Measurements from ENCODE around the gene DCLRE1C.
A peak's percentile ranks its signal among the peaks of the same experiment; 100 is the strongest.
"Not testable (repeated sequence)": the region's sequence is repeated elsewhere in the genome, so short reads cannot be mapped to it uniquely, and the experiment has no call there.

Gene DCLRE1C

GRCh38 chr10:14954001-14954770 lies at the start of gene DCLRE1C:
Gene DCLRE1C (minus strand): TSS chr10:14954096. CDS start chr10:14954010, 86 bp downstream.
- peak; percentile 65 to 92 (median 86) for DNase-seq

- no peak for DNase-seq
These were observed 42.2 kb upstream of the DCLRE1C start for GRCh38 chr10:14995964-14996565.

GRCh38 chr10:14993500-14994455 lies 39.9 kb upstream of the DCLRE1C start:
- DNase-seq, result not testable (repeated sequence)

GRCh38 chr10:14992336-14992735 lies 38.4 kb upstream of the DCLRE1C start:
- not testable (repeated sequence) for DNase-seq

GRCh38 chr10:14991035-14991749 lies 37.3 kb upstream of the DCLRE1C start:
- DNase-seq, result not testable (repeated sequence)

GRCh38 chr10:14989552-14989951 lies 35.7 kb upstream of the DCLRE1C start:
- DNase-seq, result not testable (repeated sequence)

- no peak for DNase-seq
These were observed 28.8 kb upstream of the DCLRE1C start for GRCh38 chr10:14982744-14983143.

GRCh38 chr10:14975672-14976273 lies 21.9 kb upstream of the DCLRE1C start:
- DNase-seq, result no peak

- DNase-seq, result not testable (repeated sequence)
These were observed 20.5 kb upstream of the DCLRE1C start for GRCh38 chr10:14974153-14974998.

GRCh38 chr10:14971867-14972448 lies 18.1 kb upstream of the DCLRE1C start:
- no peak for DNase-seq

- DNase-seq, result no peak
These were observed 14.0 kb upstream of the DCLRE1C start for GRCh38 chr10:14967897-14968296.

- DNase-seq, result peak; percentile 66 to 100 (median 98)
These were observed 5.5 kb upstream of the DCLRE1C start, which contains the start of gene MEIG1 for GRCh38 chr10:14959221-14960057. Gene MEIG1 (plus strand): TSS chr10:14959388. CDS start chr10:14966469, 7,081 bp downstream.

GRCh38 chr10:14958872-14959220 lies 5.0 kb upstream of the DCLRE1C start:
- no peak for DNase-seq

- no peak for DNase-seq
These were observed 1.0 kb upstream of the DCLRE1C start for GRCh38 chr10:14954934-14955333.

- peak in 3 of 14 donors; percentile 47 to 61 (median 60) for DNase-seq
These were observed 384 bp downstream of the DCLRE1C start for GRCh38 chr10:14953424-14954000.

- no peak for DNase-seq
These were observed 959 bp downstream of the DCLRE1C start for GRCh38 chr10:14952851-14953423.

GRCh38 chr10:14949291-14949690 lies 4.6 kb downstream of the DCLRE1C start:
- no peak for DNase-seq

- DNase-seq, result no peak
These were observed 6.6 kb downstream of the DCLRE1C start for GRCh38 chr10:14947268-14947667.

GRCh38 chr10:14945108-14945507 lies 8.8 kb downstream of the DCLRE1C start:
- DNase-seq, result no peak
